Activated T-helper 1 cell treated with anti-CD3 and anti-CD28 coated beads, Interleukin-12 subunit alpha, Interleukin-12 subunit beta, Interleukin-2, Interleukin-4 antibody, amounts not matched to agents 30 ng/mL and 10 ng/mL and 1 ng/mL, durations not matched to agents 14 hours and 24 hours and 36 hours (primary cell): Measurements from ENCODE around the gene ISCA2. TPM values are rescaled to one million over a fixed set of nuclear protein-coding genes. Genes with fewer than 3 reads are reported as not detected.
"Not testable (repeated sequence)": the region's sequence is repeated elsewhere in the genome, so short reads cannot be mapped to it uniquely, and the experiment has no call there.

Source experiments
- DNase-seq: peaks from one replicate; pipeline ENCODE4 v3.0.0; 2021; ENCODE audit warnings: low spot score
- H3K27ac Mint-ChIP-seq: one replicate; pipeline ENCODE4 v1.8.0; 2021; ENCODE audit warnings: mild to moderate bottlenecking, mixed read lengths
- H3K27me3 Mint-ChIP-seq: one replicate; pipeline ENCODE4 v1.8.0; 2022; ENCODE audit warnings: mild to moderate bottlenecking, moderate library complexity, mixed read lengths; ENCODE audit not compliant: insufficient read depth
- H3K36me3 Mint-ChIP-seq: one replicate; pipeline ENCODE4 v1.8.0; 2021; ENCODE audit warnings: low read depth, mixed read lengths
- H3K4me1 Mint-ChIP-seq: one replicate; pipeline ENCODE4 v1.8.0; 2021; ENCODE audit warnings: low read depth, mixed read lengths
- H3K4me3 Mint-ChIP-seq: one replicate; pipeline ENCODE4 v1.8.0; 2021; ENCODE audit warnings: mild to moderate bottlenecking, moderate library complexity, mixed read lengths
- H3K9me3 Mint-ChIP-seq: one replicate; pipeline ENCODE4 v1.8.0; 2021; ENCODE audit warnings: mixed read lengths
- intact Hi-C: fragments of 100-400 bp; cut with micrococcal nuclease; formaldehyde crosslinking; loops from one replicate; pipeline ENCODE4 v1.15.1; 2024
- total RNA-seq: library from RNA; stranded (reverse); gene quantifications from 2 replicates; pipeline ENCODE4 v1.2.3, GENCODE V29; 2022

Gene ISCA2
- total RNA-seq, 1 donor from 2014 or later = 18.8 TPM

GRCh38 chr14:74528886-74529285 lies 35.3 kb downstream of the ISCA2 start:
- Mint-ChIP-seq H3K36me3 (no peaks in the 10 kb centered on the region), H3K27me3 (peaks cover 7% of the 10 kb centered on the region), H3K4me1 (peaks cover 9% of the 10 kb centered on the region), H3K27ac (no peak overlapping the region), H3K9me3 (no peaks in the 10 kb centered on the region), H3K4me3 (no peak overlapping the region)
- intact Hi-C loops = no loop called here
- no peak for DNase-seq

- Mint-ChIP-seq H3K9me3 (no peaks in the 10 kb centered on the region), H3K4me1 (peaks cover 9% of the 10 kb centered on the region), H3K27me3 (peaks cover 3% of the 10 kb centered on the region), H3K27ac (no peak overlapping the region), H3K36me3 (no peaks in the 10 kb centered on the region), H3K4me3 (no peak overlapping the region)
- intact Hi-C loops = no loop called here
- DNase-seq = no peak
These were observed 37.4 kb downstream of the ISCA2 start for GRCh38 chr14:74531006-74531405.

GRCh38 chr14:74531467-74531866 lies 37.9 kb downstream of the ISCA2 start:
- Mint-ChIP-seq H3K4me3 (no peak overlapping the region), H3K27ac (no peak overlapping the region), H3K36me3 (no peaks in the 10 kb centered on the region), H3K27me3 (peaks cover 2% of the 10 kb centered on the region), H3K9me3 (no peaks in the 10 kb centered on the region), H3K4me1 (peaks cover 9% of the 10 kb centered on the region)
- intact Hi-C loops = no loop called here
- no peak for DNase-seq

GRCh38 chr14:74532246-74532645 lies 38.7 kb downstream of the ISCA2 start:
- no peak for DNase-seq
- peaks cover 9% of the 10 kb centered on the region for H3K4me1 Mint-ChIP-seq
- peaks cover 2% of the 10 kb centered on the region for H3K27me3 Mint-ChIP-seq
- H3K27ac Mint-ChIP-seq = no peak overlapping the region
- no peak overlapping the region for H3K4me3 Mint-ChIP-seq
- intact Hi-C loops = no loop called here
- no peaks in the 10 kb centered on the region for H3K36me3 Mint-ChIP-seq
- H3K9me3 Mint-ChIP-seq = no peaks in the 10 kb centered on the region

- intact Hi-C loops = no loop called here
- Mint-ChIP-seq H3K27ac (no peak overlapping the region), H3K4me1 (peaks cover 9% of the 10 kb centered on the region), H3K4me3 (no peak overlapping the region), H3K27me3 (peaks cover 3% of the 10 kb centered on the region), H3K36me3 (no peaks in the 10 kb centered on the region), H3K9me3 (no peaks in the 10 kb centered on the region)
- DNase-seq = no peak
These were observed 40.0 kb downstream of the ISCA2 start for GRCh38 chr14:74533576-74533975.

- H3K27ac Mint-ChIP-seq = no peak overlapping the region
- no peaks in the 10 kb centered on the region for H3K9me3 Mint-ChIP-seq
- H3K4me1 Mint-ChIP-seq = peaks cover 9% of the 10 kb centered on the region
- H3K4me3 Mint-ChIP-seq = no peak overlapping the region
- H3K27me3 Mint-ChIP-seq = peaks cover 9% of the 10 kb centered on the region
- intact Hi-C loops = no loop called here
- no peak for DNase-seq
- no peaks in the 10 kb centered on the region for H3K36me3 Mint-ChIP-seq
These were observed 42.3 kb downstream of the ISCA2 start for GRCh38 chr14:74535756-74536325.

- H3K9me3 Mint-ChIP-seq, H3K4me3 Mint-ChIP-seq, DNase-seq, intact Hi-C loops, H3K27me3 Mint-ChIP-seq, H3K4me1 Mint-ChIP-seq, H3K27ac Mint-ChIP-seq, H3K36me3 Mint-ChIP-seq: not testable (repeated sequence)
These were observed 42.8 kb downstream of the ISCA2 start for GRCh38 chr14:74536336-74536735.

GRCh38 chr14:74538411-74539391 lies 45.1 kb downstream of the ISCA2 start:
- intact Hi-C loops = no loop called here
- H3K9me3 Mint-ChIP-seq = no peaks in the 10 kb centered on the region
- H3K4me3 Mint-ChIP-seq = no peak overlapping the region
- no peak overlapping the region for H3K27ac Mint-ChIP-seq
- H3K4me1 Mint-ChIP-seq = peaks cover 2% of the 10 kb centered on the region
- DNase-seq = no peak
- H3K36me3 Mint-ChIP-seq = no peaks in the 10 kb centered on the region
- H3K27me3 Mint-ChIP-seq = peaks cover 7% of the 10 kb centered on the region

- H3K27me3 Mint-ChIP-seq = peaks cover 11% of the 10 kb centered on the region
These were observed 45.9 kb downstream of the ISCA2 start for GRCh38 chr14:74539503-74539902.

GRCh38 chr14:74541225-74541624 lies 47.7 kb downstream of the ISCA2 start:
- intact Hi-C loops = no loop called here
- Mint-ChIP-seq H3K4me3 (no peak overlapping the region), H3K4me1 (no peaks in the 10 kb centered on the region), H3K9me3 (no peaks in the 10 kb centered on the region), H3K27ac (no peak overlapping the region), H3K27me3 (peaks cover 11% of the 10 kb centered on the region), H3K36me3 (no peaks in the 10 kb centered on the region)
- no peak for DNase-seq

More at GRCh38 chr14:74539503-74539902, 45.9 kb downstream of the ISCA2 start:
- H3K4me1 Mint-ChIP-seq = no peaks in the 10 kb centered on the region
- no peak overlapping the region for H3K27ac Mint-ChIP-seq
- H3K4me3 Mint-ChIP-seq = no peak overlapping the region
- intact Hi-C loops = no loop called here
- DNase-seq = no peak
- no peaks in the 10 kb centered on the region for H3K36me3 Mint-ChIP-seq
- H3K9me3 Mint-ChIP-seq = no peaks in the 10 kb centered on the region

- Mint-ChIP-seq H3K9me3 (no peaks in the 10 kb centered on the region), H3K4me3 (no peak overlapping the region), H3K4me1 (no peaks in the 10 kb centered on the region), H3K27ac (no peak overlapping the region), H3K27me3 (peaks cover 11% of the 10 kb centered on the region), H3K36me3 (no peaks in the 10 kb centered on the region)
- no peak for DNase-seq
- intact Hi-C loops = no loop called here
These were observed 48.6 kb downstream of the ISCA2 start for GRCh38 chr14:74542056-74542685.

- H3K36me3 Mint-ChIP-seq = no peaks in the 10 kb centered on the region
- intact Hi-C loops = no loop called here
- no peak overlapping the region for H3K4me3 Mint-ChIP-seq
- DNase-seq = no peak
- no peak overlapping the region for H3K27ac Mint-ChIP-seq
- no peaks in the 10 kb centered on the region for H3K4me1 Mint-ChIP-seq
- peaks cover 10% of the 10 kb centered on the region for H3K27me3 Mint-ChIP-seq
- H3K9me3 Mint-ChIP-seq = no peaks in the 10 kb centered on the region
These were observed 50.3 kb downstream of the ISCA2 start for GRCh38 chr14:74543771-74544438.
